C4-2B (cell line): ENCODE data around the gene CAB39.

ENCODE experiments used
- CTCF ChIP-seq: fragments of 450-650 bp; conservative IDR thresholded peaks from 2 replicates; pipeline ENCODE4 v1.5.1; 2017; ENCODE audit warnings: mild to moderate bottlenecking
- ZFX ChIP-seq: fragments of 450-650 bp; IDR thresholded peaks from 2 replicates; pipeline ENCODE4 v1.6.1; 2017

- no peak for TF ChIP-seq CTCF
- no peak for TF ChIP-seq ZFX
These were observed 81.1 kb downstream of the CAB39 start for GRCh38 chr2:230793572-230794359.
